ENCODE data around the gene TMEM132E.

The TMEM132E gene

DNA sequence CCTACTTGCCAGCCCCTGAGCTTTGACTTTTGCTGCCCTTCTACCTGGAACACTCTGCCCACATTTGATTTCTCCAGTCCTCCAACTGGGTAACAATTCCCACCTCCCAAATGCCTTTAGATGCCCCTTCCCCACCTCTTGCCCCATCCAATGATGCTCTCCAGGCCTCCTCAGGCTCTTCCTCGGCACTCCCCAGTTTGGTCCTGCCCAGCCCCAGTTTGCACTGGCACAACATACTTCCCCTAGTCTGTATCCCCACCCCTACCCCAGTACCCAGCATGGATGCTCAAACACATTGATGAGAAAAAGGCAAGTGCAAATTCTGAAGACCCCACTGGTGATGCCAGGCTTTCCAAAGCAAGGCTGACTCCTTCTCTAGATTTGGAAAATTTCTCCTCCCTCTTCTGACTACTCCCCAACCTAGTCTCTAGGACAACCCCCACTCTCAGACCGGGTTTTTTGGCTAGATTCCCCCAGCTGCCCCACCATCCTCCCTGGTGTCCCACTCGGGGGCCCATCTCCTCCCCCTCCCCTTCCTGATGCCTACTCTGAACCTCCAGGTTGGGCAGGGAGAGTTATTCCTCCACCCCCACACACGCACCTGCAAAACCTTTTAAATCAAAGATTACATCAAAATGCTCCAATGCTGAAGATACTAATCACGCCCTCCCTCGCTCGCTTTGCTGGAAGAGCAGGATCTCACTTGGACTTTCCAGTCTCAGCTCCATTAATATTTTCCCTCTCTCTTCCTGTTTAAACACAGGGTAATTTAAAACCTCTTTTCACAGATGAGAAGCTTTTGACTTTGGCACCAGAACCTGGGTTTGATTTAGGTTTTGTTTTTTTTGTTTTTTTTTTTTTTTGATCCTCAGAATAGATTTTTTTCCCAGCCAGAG is 94.9 kb downstream of the TMEM132E start:
- Histone ChIP-seq H3K4me2 (ENCODE audit: insufficient read depth, low read length) (no peak overlapping the region), H3K9me3 (ENCODE audit: insufficient read depth, low read length, severe bottlenecking) (no peaks in the 10 kb centered on the region), H3K4me1 (ENCODE audit: insufficient read depth, low read length) (no peaks in the 10 kb centered on the region), H4K20me1 (ENCODE audit: insufficient read depth, low read length) (peaks cover 2% of the 10 kb centered on the region; the same call in 1 of the 2 replicates), H3K79me2 (ENCODE audit: insufficient read depth, low read length) (no peaks in the 10 kb centered on the region), H3K27me3 (ENCODE audit: insufficient read depth, low read length, poor library complexity) (no peaks in the 10 kb centered on the region), H3K4me3 (ENCODE audit: low read depth in 1 of 2, low read length in 2 of 2) (no peak overlapping the region), H3K9ac (ENCODE audit: low read depth, low read length) (no peak overlapping the region), H3K27ac (ENCODE audit: low read length) (no peak overlapping the region), H2AFZ (ENCODE audit: low read depth, low read length) (no peak overlapping the region), H3K36me3 (ENCODE audit: insufficient read depth, low read length) (no peaks in the 10 kb centered on the region)
- DNase-seq (no peak), ATAC-seq (ENCODE audit: insufficient read depth, low read depth) (no peak)
- no peak for TF ChIP-seq EZH2 (IDR thresholded peaks at IDR 0.05; ENCODE audit: borderline replicate concordance, low read depth, low read length, severe bottlenecking)
- no peak for TF ChIP-seq CTCF (IDR thresholded peaks at IDR 0.05; ENCODE audit: borderline replicate concordance, extremely low read depth, low read length, poor library complexity, severe bottlenecking)

DNA sequence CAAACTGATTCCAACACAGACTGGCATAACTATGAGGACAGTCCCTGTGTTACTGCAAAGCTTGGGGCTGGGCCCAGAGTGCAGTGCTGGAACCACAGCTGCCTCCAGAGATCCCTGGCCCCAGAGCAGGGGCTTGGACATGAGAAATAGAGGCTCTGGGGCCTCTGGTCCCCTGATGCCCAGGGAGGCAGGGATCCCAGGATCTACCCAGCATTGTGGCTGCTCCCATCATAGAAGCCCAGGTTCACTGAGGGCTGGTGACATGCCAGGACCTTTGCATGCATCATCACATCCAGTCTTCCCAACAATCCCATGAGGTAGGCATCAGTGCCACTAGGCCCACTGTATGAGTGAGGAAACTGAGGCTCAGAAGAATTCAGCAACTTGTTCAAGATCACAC is 95.8 kb downstream of the TMEM132E start:
- H3K4me2 ChIP-seq (ENCODE audit: insufficient read depth, low read length): no peak overlapping the region
- no peak overlapping the region for H3K9ac ChIP-seq (ENCODE audit: low read depth, low read length)
- H2AFZ ChIP-seq (ENCODE audit: low read depth, low read length): no peak overlapping the region

GRCh38 chr17:34675605-34676004 is 96.2 kb downstream of the TMEM132E start:
- H3K27me3 ChIP-seq (ENCODE audit: insufficient read depth, low read length, poor library complexity): no peaks in the 10 kb centered on the region
- no peaks in the 10 kb centered on the region for H3K4me1 ChIP-seq (ENCODE audit: insufficient read depth, low read length)
- peaks cover 2% of the 10 kb centered on the region; the same call in 1 of the 2 replicates for H4K20me1 ChIP-seq (ENCODE audit: insufficient read depth, low read length)
- H3K4me2 ChIP-seq (ENCODE audit: insufficient read depth, low read length): no peak overlapping the region
- TF ChIP-seq EZH2 (IDR thresholded peaks at IDR 0.05; ENCODE audit: borderline replicate concordance, low read depth, low read length, severe bottlenecking): no peak
- no peak for TF ChIP-seq CTCF (IDR thresholded peaks at IDR 0.05; ENCODE audit: borderline replicate concordance, extremely low read depth, low read length, poor library complexity, severe bottlenecking)
- H3K36me3 ChIP-seq (ENCODE audit: insufficient read depth, low read length): no peaks in the 10 kb centered on the region
- no peaks in the 10 kb centered on the region for H3K79me2 ChIP-seq (ENCODE audit: insufficient read depth, low read length)
- no peaks in the 10 kb centered on the region for H3K9me3 ChIP-seq (ENCODE audit: insufficient read depth, low read length, severe bottlenecking)
- H3K27ac ChIP-seq (ENCODE audit: low read length): no peak overlapping the region
- ATAC-seq (ENCODE audit: insufficient read depth, low read depth) (no peak), DNase-seq (no peak)
- no peak overlapping the region for H2AFZ ChIP-seq (ENCODE audit: low read depth, low read length)
- H3K9ac ChIP-seq (ENCODE audit: low read depth, low read length): no peak overlapping the region
- H3K4me3 ChIP-seq (ENCODE audit: low read depth in 1 of 2, low read length in 2 of 2): no peak overlapping the region

More for the DNA sequence above, 95.8 kb downstream of the TMEM132E start:
- no peaks in the 10 kb centered on the region for H3K79me2 ChIP-seq (ENCODE audit: insufficient read depth, low read length)
- ATAC-seq (ENCODE audit: insufficient read depth, low read depth) (no peak), DNase-seq (no peak)
- no peak overlapping the region for H3K4me3 ChIP-seq (ENCODE audit: low read depth in 1 of 2, low read length in 2 of 2)
- no peaks in the 10 kb centered on the region for H3K27me3 ChIP-seq (ENCODE audit: insufficient read depth, low read length, poor library complexity)
- H3K27ac ChIP-seq (ENCODE audit: low read length): no peak overlapping the region
- H4K20me1 ChIP-seq (ENCODE audit: insufficient read depth, low read length): peaks cover 2% of the 10 kb centered on the region; the same call in 1 of the 2 replicates
- no peak for TF ChIP-seq CTCF (IDR thresholded peaks at IDR 0.05; ENCODE audit: borderline replicate concordance, extremely low read depth, low read length, poor library complexity, severe bottlenecking)
- TF ChIP-seq EZH2 (IDR thresholded peaks at IDR 0.05; ENCODE audit: borderline replicate concordance, low read depth, low read length, severe bottlenecking): no peak
- H3K9me3 ChIP-seq (ENCODE audit: insufficient read depth, low read length, severe bottlenecking): no peaks in the 10 kb centered on the region
- H3K36me3 ChIP-seq (ENCODE audit: insufficient read depth, low read length): no peaks in the 10 kb centered on the region
- H3K4me1 ChIP-seq (ENCODE audit: insufficient read depth, low read length): no peaks in the 10 kb centered on the region
